ENCODE measurements around the gene PSMA2. TPM values are rescaled to one million over a fixed set of nuclear protein-coding genes. Genes with fewer than 3 reads are reported as not detected.

Gene PSMA2
- polyA plus RNA-seq, 1 donor (not counting 4 experiments of a cell fraction or from before 2014, with no cell fraction given): 251 TPM

- DNase-seq (ENCODE audit: low read depth, low spot score): no peak
- H3K4me3 ChIP-seq (ENCODE audit: control insufficient read depth in 2 of 3, extremely low read depth in 1 of 3, insufficient read depth in 2 of 3, low read depth in 1 of 3, low read length in 3 of 3): no peak overlapping the region
- no peak overlapping the region for H3K9ac ChIP-seq (ENCODE audit: control insufficient read depth, extremely low read depth, insufficient read depth, low read length)
- no peak for FAIRE-seq
- dilution Hi-C loops (cut with MboI; ENCODE audit: extremely low pct_ligation_motif_present, low sequenced_read_pairs): no loop called here
- no peak for TF ChIP-seq CTCF (optimal IDR thresholded peaks at IDR 0.05 in 1 of 3, IDR thresholded peaks at IDR 0.05 in 1 of 3, conservative IDR thresholded peaks at IDR 0.05 in 1 of 3; ENCODE audit: extremely low read depth in 1 of 3, insufficient read depth in 2 of 3, low read length in 3 of 3)
- TF ChIP-seq EZH2 (IDR thresholded peaks at IDR 0.05; ENCODE audit: low read length): no peak
- no peaks in the 10 kb centered on the region for H3K9me1 ChIP-seq (ENCODE audit: control insufficient read depth, extremely low read depth, insufficient read depth, low read length)
- no peak overlapping the region for H3K27ac ChIP-seq (ENCODE audit: control insufficient read depth, insufficient read depth, low read length)
- peaks cover 5% of the 10 kb centered on the region for H3K27me3 ChIP-seq (ENCODE audit: control insufficient read depth, extremely low read depth, insufficient read depth, low read length)
- H3K9me3 ChIP-seq (ENCODE audit: control insufficient read depth, low read depth, low read length): no peaks in the 10 kb centered on the region
- no peak overlapping the region for H3K4me2 ChIP-seq (ENCODE audit: control insufficient read depth, extremely low read depth, insufficient read depth, low read depth, low read length)
- no peaks in the 10 kb centered on the region for H3K36me3 ChIP-seq (ENCODE audit: control insufficient read depth in 2 of 2, extremely low read depth in 1 of 2, insufficient read depth in 2 of 2, low read length in 2 of 2)
- H2AFZ ChIP-seq (ENCODE audit: control insufficient read depth, low read length): no peak overlapping the region
- H4K20me1 ChIP-seq (ENCODE audit: control insufficient read depth, extremely low read depth, insufficient read depth, low read length): no peaks in the 10 kb centered on the region
- no peaks in the 10 kb centered on the region for H3K79me2 ChIP-seq (ENCODE audit: control insufficient read depth, insufficient read depth, low read length)
- no peaks in the 10 kb centered on the region for H3K4me1 ChIP-seq (ENCODE audit: control insufficient read depth, extremely low read depth, insufficient read depth, low read length)
These were observed 33.2 kb upstream of the PSMA2 start for GRCh38 chr7:42964849-42965805.

GRCh38 chr7:42964293-42964692 lies 32.3 kb upstream of the PSMA2 start:
- TF ChIP-seq EZH2 (IDR thresholded peaks at IDR 0.05; ENCODE audit: low read length): no peak
- TF ChIP-seq CTCF (optimal IDR thresholded peaks at IDR 0.05 in 1 of 3, IDR thresholded peaks at IDR 0.05 in 1 of 3, conservative IDR thresholded peaks at IDR 0.05 in 1 of 3; ENCODE audit: extremely low read depth in 1 of 3, insufficient read depth in 2 of 3, low read length in 3 of 3): no peak
- dilution Hi-C loops (cut with MboI; ENCODE audit: extremely low pct_ligation_motif_present, low sequenced_read_pairs): no loop called here
- no peak overlapping the region for H2AFZ ChIP-seq (ENCODE audit: control insufficient read depth, low read length)
- DNase-seq (ENCODE audit: low read depth, low spot score) (no peak), FAIRE-seq (no peak)
- no peaks in the 10 kb centered on the region for H3K79me2 ChIP-seq (ENCODE audit: control insufficient read depth, insufficient read depth, low read length)
- no peak overlapping the region for H3K4me3 ChIP-seq (ENCODE audit: control insufficient read depth in 2 of 3, extremely low read depth in 1 of 3, insufficient read depth in 2 of 3, low read depth in 1 of 3, low read length in 3 of 3)
- H3K4me2 ChIP-seq (ENCODE audit: control insufficient read depth, extremely low read depth, insufficient read depth, low read depth, low read length): no peak overlapping the region
- no peak overlapping the region for H3K27ac ChIP-seq (ENCODE audit: control insufficient read depth, insufficient read depth, low read length)
- no peaks in the 10 kb centered on the region for H3K9me1 ChIP-seq (ENCODE audit: control insufficient read depth, extremely low read depth, insufficient read depth, low read length)
- no peaks in the 10 kb centered on the region for H4K20me1 ChIP-seq (ENCODE audit: control insufficient read depth, extremely low read depth, insufficient read depth, low read length)
- no peaks in the 10 kb centered on the region for H3K9me3 ChIP-seq (ENCODE audit: control insufficient read depth, low read depth, low read length)
- no peaks in the 10 kb centered on the region for H3K36me3 ChIP-seq (ENCODE audit: control insufficient read depth in 2 of 2, extremely low read depth in 1 of 2, insufficient read depth in 2 of 2, low read length in 2 of 2)
- H3K4me1 ChIP-seq (ENCODE audit: control insufficient read depth, extremely low read depth, insufficient read depth, low read length): no peaks in the 10 kb centered on the region
- H3K27me3 ChIP-seq (ENCODE audit: control insufficient read depth, extremely low read depth, insufficient read depth, low read length): peaks cover 5% of the 10 kb centered on the region
- no peak overlapping the region for H3K9ac ChIP-seq (ENCODE audit: control insufficient read depth, extremely low read depth, insufficient read depth, low read length)
